Loucy (cell line): ENCODE measurements around the gene ARCN1.

Experiments used
- H2AFZ ChIP-seq: fragments of 200-600 bp; sonication (generic); 2 replicates; pipeline ENCODE4 v1.6.0; 2016; ENCODE audit warnings: antibody characterized with exemption, mild to moderate bottlenecking, low read length, moderate library complexity
- H3F3A ChIP-seq: fragments of 200-600 bp; 2 replicates; pipeline ENCODE4 v1.6.0; 2016; ENCODE audit warnings: antibody characterized with exemption, low read depth, mild to moderate bottlenecking
- H3K27me3 ChIP-seq: fragments of 200-600 bp; sonication (generic); 2 replicates; pipeline ENCODE4 v1.6.1; 2014; ENCODE audit warnings: low read length, mild to moderate bottlenecking; ENCODE audit not compliant: insufficient read depth, poor library complexity, severe bottlenecking
- H3K36me3 ChIP-seq: fragments of 200-600 bp; sonication (generic); 2 replicates; pipeline ENCODE4 v1.6.1; 2016; ENCODE audit warnings: low read length; ENCODE audit not compliant: insufficient read depth
- H3K4me1 ChIP-seq: fragments of 200-600 bp; sonication (generic); 2 replicates; pipeline ENCODE4 v1.5.1; 2014; ENCODE audit warnings: low read length, mild to moderate bottlenecking; ENCODE audit not compliant: insufficient read depth, poor library complexity, severe bottlenecking
- H3K4me2 ChIP-seq: fragments of 200-600 bp; sonication (generic); 2 replicates; pipeline ENCODE4 v1.6.0; 2014; ENCODE audit warnings: antibody characterized with exemption, low read length, low read depth, mild to moderate bottlenecking; ENCODE audit not compliant: poor library complexity, severe bottlenecking
- H3K4me3 ChIP-seq: fragments of 200-600 bp; sonication (generic); 2 replicates; pipeline ENCODE4 v1.5.1; 2014; ENCODE audit warnings: low read length, mild to moderate bottlenecking, mixed read lengths; ENCODE audit not compliant: poor library complexity, severe bottlenecking
- H3K79me2 ChIP-seq: fragments of 200-600 bp; sonication (generic); 2 replicates; pipeline ENCODE4 v1.6.1; 2014; ENCODE audit warnings: low read length; ENCODE audit not compliant: insufficient read depth
- H3K9ac ChIP-seq: fragments of 200-600 bp; sonication (generic); 2 replicates; pipeline ENCODE4 v1.6.0; 2014; ENCODE audit warnings: mild to moderate bottlenecking, low read depth, low read length, moderate library complexity; ENCODE audit not compliant: poor library complexity, severe bottlenecking
- H3K9me2 ChIP-seq: fragments of 200-600 bp; sonication (generic); replicated peaks from 2 replicates; pipeline ENCODE4 v1.6.1; 2016; ENCODE audit warnings: low read depth, low read length, mixed read lengths
- H3K9me3 ChIP-seq: fragments of 200-600 bp; sonication (generic); 2 replicates; pipeline ENCODE4 v1.6.1; 2014; ENCODE audit warnings: mild to moderate bottlenecking, antibody characterized with exemption, low read length, low read depth; ENCODE audit not compliant: insufficient read depth
- H4K20me1 ChIP-seq: fragments of 200-600 bp; sonication (generic); 2 replicates; pipeline ENCODE4 v1.6.0; 2014; ENCODE audit warnings: antibody characterized with exemption, low read length, mild to moderate bottlenecking; ENCODE audit not compliant: insufficient read depth, poor library complexity, severe bottlenecking
- CTCF ChIP-seq: fragments of 200-600 bp; sonication (generic); conservative IDR thresholded peaks from 2 replicates; pipeline ENCODE4 v1.5.1; 2014; ENCODE audit warnings: mild to moderate bottlenecking, antibody characterized with exemption, low read length
- EZH2phosphoT487 ChIP-seq: fragments of 200-600 bp; IDR thresholded peaks from 2 replicates; pipeline ENCODE4 v1.6.1; 2018; ENCODE audit warnings: antibody characterized with exemption, mild to moderate bottlenecking, moderate library complexity, borderline replicate concordance

The ARCN1 gene

GRCh38 chr11:118605116-118605867 lies 33.1 kb downstream of the ARCN1 start:
- TF ChIP-seq CTCF (no peak), EZH2phosphoT487 (no peak)
- Histone ChIP-seq H2AFZ (no peak overlapping the region), H3K4me2 (no peak overlapping the region), H3K4me3 (no peak overlapping the region), H3F3A (no peaks in the 10 kb centered on the region), H3K9ac (no peak overlapping the region), H3K4me1 (no peaks in the 10 kb centered on the region), H4K20me1 (no peaks in the 10 kb centered on the region), H3K36me3 (peaks cover 18% of the 10 kb centered on the region; the same call in 1 of the 2 replicates), H3K9me2 (no peaks in the 10 kb centered on the region), H3K9me3 (no peaks in the 10 kb centered on the region), H3K27me3 (peaks cover 23% of the 10 kb centered on the region), H3K79me2 (no peaks in the 10 kb centered on the region)

DNA sequence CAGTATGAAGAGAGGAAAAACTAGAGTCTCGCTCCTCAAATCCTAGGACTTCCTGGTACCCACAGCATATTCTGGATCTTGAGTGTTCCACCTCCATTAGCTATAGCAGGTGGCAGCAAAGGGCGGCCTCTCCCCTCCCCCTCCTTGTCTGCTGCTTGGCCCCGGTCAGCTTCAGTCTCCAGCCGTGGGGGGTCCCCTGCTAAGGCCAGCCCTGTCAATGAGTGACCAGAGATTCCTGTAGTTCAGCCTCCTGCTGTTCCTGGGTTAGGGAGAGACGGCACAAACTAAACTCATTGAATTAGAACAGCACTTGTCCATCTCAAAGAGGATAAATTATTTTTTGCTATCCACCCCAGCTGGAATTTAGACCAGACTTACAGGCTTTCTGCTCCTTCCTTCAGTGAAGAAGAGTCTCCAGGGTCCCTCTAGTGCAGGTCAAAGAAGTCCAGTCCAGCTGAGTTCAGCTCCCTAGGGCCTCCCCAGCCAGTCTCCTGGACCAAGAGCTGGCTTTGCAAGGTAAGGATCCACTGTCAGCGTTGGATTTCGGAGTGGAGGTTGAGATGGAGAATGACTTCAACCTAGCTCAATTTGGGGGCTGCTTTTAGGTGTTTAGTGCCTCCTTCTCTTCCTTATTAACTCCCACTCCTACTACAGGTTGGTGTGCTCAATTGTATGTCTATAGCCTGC lies 34.1 kb downstream of the ARCN1 start:
- H4K20me1 ChIP-seq: no peaks in the 10 kb centered on the region
- H3K4me1 ChIP-seq: no peaks in the 10 kb centered on the region
- peaks cover 26% of the 10 kb centered on the region for H3K27me3 ChIP-seq
- H3K4me2 ChIP-seq: no peak overlapping the region
- no peak overlapping the region for H3K4me3 ChIP-seq
- TF ChIP-seq EZH2phosphoT487: no peak
- TF ChIP-seq CTCF: no peak
- H3K9me3 ChIP-seq: no peaks in the 10 kb centered on the region
- no peaks in the 10 kb centered on the region for H3F3A ChIP-seq
- no peaks in the 10 kb centered on the region for H3K79me2 ChIP-seq
- H2AFZ ChIP-seq: no peak overlapping the region
- H3K9me2 ChIP-seq: no peaks in the 10 kb centered on the region
- H3K36me3 ChIP-seq: peaks cover 12% of the 10 kb centered on the region; the same call in 1 of the 2 replicates
- H3K9ac ChIP-seq: no peak overlapping the region

DNA sequence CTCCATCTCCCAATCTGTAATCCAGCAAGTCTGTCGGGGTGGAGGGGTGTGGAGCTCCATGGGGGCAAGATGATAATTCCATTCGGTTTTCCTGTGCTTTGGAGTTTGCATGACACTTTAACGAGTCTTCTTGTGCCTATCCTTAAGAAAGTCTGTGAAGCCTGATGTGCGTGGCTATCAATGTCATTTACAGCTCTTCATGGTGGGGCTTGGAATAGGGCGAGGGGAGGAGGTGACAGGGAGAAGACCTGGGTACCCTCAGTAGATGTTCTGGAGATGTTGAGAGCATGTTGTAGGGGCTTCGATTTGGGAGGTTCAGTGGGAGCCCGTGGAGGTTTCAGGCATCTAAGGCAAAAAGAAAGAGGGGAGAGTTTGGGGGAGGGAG lies 34.6 kb downstream of the ARCN1 start:
- H3F3A ChIP-seq: no peaks in the 10 kb centered on the region
- peaks cover 26% of the 10 kb centered on the region for H3K27me3 ChIP-seq
- H3K4me2 ChIP-seq: no peak overlapping the region
- H3K9me2 ChIP-seq: no peaks in the 10 kb centered on the region
- H3K9ac ChIP-seq: no peak overlapping the region
- no peaks in the 10 kb centered on the region for H3K4me1 ChIP-seq
- no peak for TF ChIP-seq EZH2phosphoT487
- no peak for TF ChIP-seq CTCF
- no peak overlapping the region for H3K4me3 ChIP-seq
- peaks cover 6% of the 10 kb centered on the region; the same call in 1 of the 2 replicates for H3K36me3 ChIP-seq
- no peaks in the 10 kb centered on the region for H3K79me2 ChIP-seq
- H4K20me1 ChIP-seq: no peaks in the 10 kb centered on the region
- H3K9me3 ChIP-seq: no peaks in the 10 kb centered on the region
- no peak overlapping the region for H2AFZ ChIP-seq
